ENCODE data around the gene NRP2.

DNA sequence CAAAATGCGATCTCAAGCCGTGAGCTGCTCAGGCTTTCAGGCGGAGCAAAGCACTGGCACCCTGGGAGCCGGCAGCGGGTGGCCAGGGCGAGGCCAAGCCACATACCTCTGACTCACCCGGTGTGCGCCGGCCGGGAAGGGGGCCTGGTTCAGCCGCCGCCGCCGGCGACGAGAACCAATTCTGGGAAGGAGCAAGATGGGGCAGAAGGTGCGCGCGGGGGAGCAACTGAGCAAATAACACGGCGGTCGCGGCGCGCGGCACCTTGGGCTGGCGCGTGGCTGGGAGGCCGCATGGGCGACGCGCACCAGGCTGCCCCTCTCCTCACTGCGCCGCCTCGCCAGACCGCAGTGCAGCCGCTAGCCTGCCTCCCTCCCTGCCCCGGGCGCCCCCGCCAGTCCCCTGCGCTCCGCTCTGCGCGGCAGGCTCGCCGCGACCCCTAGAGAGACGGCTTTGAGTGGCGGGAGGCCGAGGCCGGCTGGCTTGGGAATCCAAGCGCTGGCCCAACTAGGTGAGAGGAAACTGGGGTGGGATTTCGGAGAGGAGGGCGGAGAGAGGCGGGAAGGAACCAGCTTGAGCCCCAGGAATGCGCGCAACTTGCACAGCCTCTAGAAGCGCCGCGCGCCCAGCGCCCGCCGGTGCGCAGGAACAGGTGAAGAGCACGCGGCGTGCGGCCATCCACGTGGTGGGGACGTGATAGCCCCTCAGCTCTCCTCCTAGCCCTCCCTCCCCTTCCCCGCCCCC is 3.2 kb downstream of the NRP2 start:
- TF ChIP-seq, protein P1, sequence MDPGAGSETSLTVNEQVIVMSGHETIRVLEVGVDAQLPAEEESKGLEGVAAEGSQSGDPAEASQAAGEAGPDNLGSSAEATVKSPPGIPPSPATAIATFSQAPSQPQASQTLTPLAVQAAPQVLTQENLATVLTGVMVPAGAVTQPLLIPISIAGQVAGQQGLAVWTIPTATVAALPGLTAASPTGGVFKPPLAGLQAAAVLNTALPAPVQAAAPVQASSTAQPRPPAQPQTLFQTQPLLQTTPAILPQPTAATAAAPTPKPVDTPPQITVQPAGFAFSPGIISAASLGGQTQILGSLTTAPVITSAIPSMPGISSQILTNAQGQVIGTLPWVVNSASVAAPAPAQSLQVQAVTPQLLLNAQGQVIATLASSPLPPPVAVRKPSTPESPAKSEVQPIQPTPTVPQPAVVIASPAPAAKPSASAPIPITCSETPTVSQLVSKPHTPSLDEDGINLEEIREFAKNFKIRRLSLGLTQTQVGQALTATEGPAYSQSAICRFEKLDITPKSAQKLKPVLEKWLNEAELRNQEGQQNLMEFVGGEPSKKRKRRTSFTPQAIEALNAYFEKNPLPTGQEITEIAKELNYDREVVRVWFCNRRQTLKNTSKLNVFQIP (CRISPR knock-in tag; IDR thresholded peaks at IDR 0.05; ENCODE audit: borderline replicate concordance, low read depth), result no peak
- no peak for TF ChIP-seq TCF4 (CRISPR knock-in tag; IDR thresholded peaks at IDR 0.05; ENCODE audit: borderline replicate concordance)
- TF ChIP-seq ZFP30 (CRISPR knock-in tag; IDR thresholded peaks at IDR 0.05), result no peak
- TF ChIP-seq CSDC2 (CRISPR knock-in tag; IDR thresholded peaks at IDR 0.05), result no peak
- no peak for TF ChIP-seq RARB (CRISPR knock-in tag; IDR thresholded peaks at IDR 0.05)
- TF ChIP-seq, protein P2, sequence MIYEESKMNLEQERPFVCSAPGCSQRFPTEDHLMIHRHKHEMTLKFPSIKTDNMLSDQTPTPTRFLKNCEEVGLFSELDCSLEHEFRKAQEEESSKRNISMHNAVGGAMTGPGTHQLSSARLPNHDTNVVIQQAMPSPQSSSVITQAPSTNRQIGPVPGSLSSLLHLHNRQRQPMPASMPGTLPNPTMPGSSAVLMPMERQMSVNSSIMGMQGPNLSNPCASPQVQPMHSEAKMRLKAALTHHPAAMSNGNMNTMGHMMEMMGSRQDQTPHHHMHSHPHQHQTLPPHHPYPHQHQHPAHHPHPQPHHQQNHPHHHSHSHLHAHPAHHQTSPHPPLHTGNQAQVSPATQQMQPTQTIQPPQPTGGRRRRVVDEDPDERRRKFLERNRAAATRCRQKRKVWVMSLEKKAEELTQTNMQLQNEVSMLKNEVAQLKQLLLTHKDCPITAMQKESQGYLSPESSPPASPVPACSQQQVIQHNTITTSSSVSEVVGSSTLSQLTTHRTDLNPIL (CRISPR knock-in tag; IDR thresholded peaks at IDR 0.05; ENCODE audit: low read depth), result no peak
- TF ChIP-seq ARNTL (CRISPR knock-in tag; IDR thresholded peaks at IDR 0.05; ENCODE audit: borderline replicate concordance, low read depth), result no peak
- TF ChIP-seq BACH2 (CRISPR knock-in tag; IDR thresholded peaks at IDR 0.05; ENCODE audit: borderline replicate concordance), result no peak
- TF ChIP-seq, protein P3, sequence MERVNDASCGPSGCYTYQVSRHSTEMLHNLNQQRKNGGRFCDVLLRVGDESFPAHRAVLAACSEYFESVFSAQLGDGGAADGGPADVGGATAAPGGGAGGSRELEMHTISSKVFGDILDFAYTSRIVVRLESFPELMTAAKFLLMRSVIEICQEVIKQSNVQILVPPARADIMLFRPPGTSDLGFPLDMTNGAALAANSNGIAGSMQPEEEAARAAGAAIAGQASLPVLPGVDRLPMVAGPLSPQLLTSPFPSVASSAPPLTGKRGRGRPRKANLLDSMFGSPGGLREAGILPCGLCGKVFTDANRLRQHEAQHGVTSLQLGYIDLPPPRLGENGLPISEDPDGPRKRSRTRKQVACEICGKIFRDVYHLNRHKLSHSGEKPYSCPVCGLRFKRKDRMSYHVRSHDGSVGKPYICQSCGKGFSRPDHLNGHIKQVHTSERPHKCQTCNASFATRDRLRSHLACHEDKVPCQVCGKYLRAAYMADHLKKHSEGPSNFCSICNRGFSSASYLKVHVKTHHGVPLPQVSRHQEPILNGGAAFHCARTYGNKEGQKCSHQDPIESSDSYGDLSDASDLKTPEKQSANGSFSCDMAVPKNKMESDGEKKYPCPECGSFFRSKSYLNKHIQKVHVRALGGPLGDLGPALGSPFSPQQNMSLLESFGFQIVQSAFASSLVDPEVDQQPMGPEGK (CRISPR knock-in tag; IDR thresholded peaks at IDR 0.05; ENCODE audit: borderline replicate concordance), result no peak
- no peak for TF ChIP-seq TOX (CRISPR knock-in tag; IDR thresholded peaks at IDR 0.05; ENCODE audit: borderline replicate concordance)
- TF ChIP-seq, protein P4, sequence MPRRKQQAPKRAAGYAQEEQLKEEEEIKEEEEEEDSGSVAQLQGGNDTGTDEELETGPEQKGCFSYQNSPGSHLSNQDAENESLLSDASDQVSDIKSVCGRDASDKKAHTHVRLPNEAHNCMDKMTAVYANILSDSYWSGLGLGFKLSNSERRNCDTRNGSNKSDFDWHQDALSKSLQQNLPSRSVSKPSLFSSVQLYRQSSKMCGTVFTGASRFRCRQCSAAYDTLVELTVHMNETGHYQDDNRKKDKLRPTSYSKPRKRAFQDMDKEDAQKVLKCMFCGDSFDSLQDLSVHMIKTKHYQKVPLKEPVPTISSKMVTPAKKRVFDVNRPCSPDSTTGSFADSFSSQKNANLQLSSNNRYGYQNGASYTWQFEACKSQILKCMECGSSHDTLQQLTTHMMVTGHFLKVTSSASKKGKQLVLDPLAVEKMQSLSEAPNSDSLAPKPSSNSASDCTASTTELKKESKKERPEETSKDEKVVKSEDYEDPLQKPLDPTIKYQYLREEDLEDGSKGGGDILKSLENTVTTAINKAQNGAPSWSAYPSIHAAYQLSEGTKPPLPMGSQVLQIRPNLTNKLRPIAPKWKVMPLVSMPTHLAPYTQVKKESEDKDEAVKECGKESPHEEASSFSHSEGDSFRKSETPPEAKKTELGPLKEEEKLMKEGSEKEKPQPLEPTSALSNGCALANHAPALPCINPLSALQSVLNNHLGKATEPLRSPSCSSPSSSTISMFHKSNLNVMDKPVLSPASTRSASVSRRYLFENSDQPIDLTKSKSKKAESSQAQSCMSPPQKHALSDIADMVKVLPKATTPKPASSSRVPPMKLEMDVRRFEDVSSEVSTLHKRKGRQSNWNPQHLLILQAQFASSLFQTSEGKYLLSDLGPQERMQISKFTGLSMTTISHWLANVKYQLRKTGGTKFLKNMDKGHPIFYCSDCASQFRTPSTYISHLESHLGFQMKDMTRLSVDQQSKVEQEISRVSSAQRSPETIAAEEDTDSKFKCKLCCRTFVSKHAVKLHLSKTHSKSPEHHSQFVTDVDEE (CRISPR knock-in tag; IDR thresholded peaks at IDR 0.05), result no peak
- no peak for TF ChIP-seq ZC3H10 (CRISPR knock-in tag; IDR thresholded peaks at IDR 0.05)
- TF ChIP-seq ISL1 (CRISPR knock-in tag; IDR thresholded peaks at IDR 0.05), result no peak
